DOHH2 (cell line): ENCODE measurements around the gene CHEK2.

Source experiments
- H3F3A ChIP-seq: fragments of 200-600 bp; sonication (generic), shearing (Covaris generic); 2 replicates; pipeline ENCODE4 v1.6.0; 2016; ENCODE audit warnings: antibody characterized with exemption, mild to moderate bottlenecking; ENCODE audit not compliant: control insufficient read depth, insufficient read depth
- H3K27ac ChIP-seq: fragments of 200-600 bp; sonication (generic); 2 replicates; pipeline ENCODE4 v1.5.1; 2014; ENCODE audit warnings: low read depth, mild to moderate bottlenecking, low read length, moderate library complexity
- H3K27me3 ChIP-seq: fragments of 200-600 bp; sonication (generic); 2 replicates; pipeline ENCODE4 v1.6.1; 2014; ENCODE audit warnings: mild to moderate bottlenecking, low read length, mixed read lengths; ENCODE audit not compliant: control insufficient read depth
- H3K36me3 ChIP-seq: fragments of 200-600 bp; sonication (generic); 2 replicates; pipeline ENCODE4 v1.6.1; 2014; ENCODE audit warnings: mild to moderate bottlenecking, low read length, moderate library complexity, mixed read lengths; ENCODE audit not compliant: control insufficient read depth
- H3K4me1 ChIP-seq: fragments of 200-600 bp; sonication (generic); 2 replicates; pipeline ENCODE4 v1.6.1; 2014; ENCODE audit warnings: mild to moderate bottlenecking, low read length, mixed read lengths; ENCODE audit not compliant: control insufficient read depth
- H3K4me2 ChIP-seq: fragments of 200-600 bp; sonication (generic); 2 replicates; pipeline ENCODE4 v1.6.0; 2014; ENCODE audit warnings: mild to moderate bottlenecking, low read length, moderate library complexity
- H3K4me3 ChIP-seq: fragments of 200-600 bp; sonication (generic); 2 replicates; pipeline ENCODE4 v1.5.1; 2014; ENCODE audit warnings: mild to moderate bottlenecking, low read length, mixed read lengths
- H3K79me2 ChIP-seq: fragments of 200-600 bp; sonication (generic); 2 replicates; pipeline ENCODE4 v1.6.1; 2014; ENCODE audit warnings: mild to moderate bottlenecking, low read length, mixed read lengths; ENCODE audit not compliant: control insufficient read depth
- H3K9me2 ChIP-seq: fragments of 200-600 bp; sonication (generic); replicated peaks from 2 replicates; pipeline ENCODE4 v1.6.1; 2014; ENCODE audit warnings: mild to moderate bottlenecking, low read length, mixed read lengths; ENCODE audit not compliant: control insufficient read depth
- H3K9me3 ChIP-seq: fragments of 200-600 bp; sonication (generic); 2 replicates; pipeline ENCODE4 v1.6.1; 2014; ENCODE audit warnings: antibody characterized with exemption, low read length, mixed read lengths; ENCODE audit not compliant: control insufficient read depth, insufficient read depth
- H4K20me1 ChIP-seq: fragments of 200-600 bp; sonication (generic); 2 replicates; pipeline ENCODE4 v1.6.0; 2014; ENCODE audit warnings: low read depth, mild to moderate bottlenecking, antibody characterized with exemption, low read length, moderate library complexity; ENCODE audit not compliant: control insufficient read depth, insufficient read depth
- EZH2phosphoT487 ChIP-seq: fragments of 200-600 bp; sonication (generic); IDR thresholded peaks from 2 replicates; pipeline ENCODE4 v1.6.1; 2017; ENCODE audit warnings: borderline replicate concordance, mild to moderate bottlenecking, antibody characterized with exemption, low read length, moderate library complexity, mixed read lengths
- TF ChIP-seq, protein P1 (sequence below): fragments of 200-600 bp; sonication (generic); IDR thresholded peaks from one replicate; pipeline ENCODE4 v1.5.1; 2014; ENCODE audit warnings: antibody characterized with exemption, mild to moderate bottlenecking, low read depth, low read length; ENCODE audit not compliant: poor library complexity, severe bottlenecking

CHEK2 gene

DNA sequence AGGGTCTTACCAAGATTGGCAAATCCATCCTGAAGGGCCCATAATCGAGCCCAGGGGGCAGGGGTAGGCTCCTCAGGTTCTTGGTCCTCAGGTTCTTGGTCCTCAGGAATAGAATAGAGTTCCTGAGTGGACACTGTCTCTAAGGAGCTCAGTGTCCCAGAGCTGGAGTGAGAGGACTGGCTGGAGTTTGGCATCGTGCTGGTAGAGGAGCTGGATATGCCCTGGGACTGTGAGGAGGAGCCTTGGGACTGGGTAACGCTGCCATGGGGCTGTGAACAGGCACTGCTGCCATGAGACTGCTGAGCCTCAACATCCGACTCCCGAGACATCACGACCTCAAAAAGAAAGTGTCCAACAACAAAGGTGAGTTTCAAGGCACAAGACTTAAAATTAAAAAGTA lies 7.2 kb downstream of the CHEK2 start:
- no peaks in the 10 kb centered on the region for H3K27me3 ChIP-seq
- H3K27ac ChIP-seq, result no peak overlapping the region
- no peaks in the 10 kb centered on the region for H3K4me1 ChIP-seq
- H3K36me3 ChIP-seq, result peaks cover 42% of the 10 kb centered on the region
- no peak overlapping the region for H3K4me2 ChIP-seq
- H3K79me2 ChIP-seq, result peaks cover 55% of the 10 kb centered on the region
- no peak overlapping the region for H3K4me3 ChIP-seq
- no peaks in the 10 kb centered on the region for H3K9me2 ChIP-seq
- no peaks in the 10 kb centered on the region for H3K9me3 ChIP-seq
- 0 out of 2 replicates have a peak, but pooled peaks cover 2% of the 10 kb centered on the region for H3F3A ChIP-seq
- TF ChIP-seq, protein P1, sequence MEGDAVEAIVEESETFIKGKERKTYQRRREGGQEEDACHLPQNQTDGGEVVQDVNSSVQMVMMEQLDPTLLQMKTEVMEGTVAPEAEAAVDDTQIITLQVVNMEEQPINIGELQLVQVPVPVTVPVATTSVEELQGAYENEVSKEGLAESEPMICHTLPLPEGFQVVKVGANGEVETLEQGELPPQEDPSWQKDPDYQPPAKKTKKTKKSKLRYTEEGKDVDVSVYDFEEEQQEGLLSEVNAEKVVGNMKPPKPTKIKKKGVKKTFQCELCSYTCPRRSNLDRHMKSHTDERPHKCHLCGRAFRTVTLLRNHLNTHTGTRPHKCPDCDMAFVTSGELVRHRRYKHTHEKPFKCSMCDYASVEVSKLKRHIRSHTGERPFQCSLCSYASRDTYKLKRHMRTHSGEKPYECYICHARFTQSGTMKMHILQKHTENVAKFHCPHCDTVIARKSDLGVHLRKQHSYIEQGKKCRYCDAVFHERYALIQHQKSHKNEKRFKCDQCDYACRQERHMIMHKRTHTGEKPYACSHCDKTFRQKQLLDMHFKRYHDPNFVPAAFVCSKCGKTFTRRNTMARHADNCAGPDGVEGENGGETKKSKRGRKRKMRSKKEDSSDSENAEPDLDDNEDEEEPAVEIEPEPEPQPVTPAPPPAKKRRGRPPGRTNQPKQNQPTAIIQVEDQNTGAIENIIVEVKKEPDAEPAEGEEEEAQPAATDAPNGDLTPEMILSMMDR, result no peak
- TF ChIP-seq EZH2phosphoT487, result no peak
- peaks cover 4% of the 10 kb centered on the region; the same call in 1 of the 2 replicates for H4K20me1 ChIP-seq

DNA sequence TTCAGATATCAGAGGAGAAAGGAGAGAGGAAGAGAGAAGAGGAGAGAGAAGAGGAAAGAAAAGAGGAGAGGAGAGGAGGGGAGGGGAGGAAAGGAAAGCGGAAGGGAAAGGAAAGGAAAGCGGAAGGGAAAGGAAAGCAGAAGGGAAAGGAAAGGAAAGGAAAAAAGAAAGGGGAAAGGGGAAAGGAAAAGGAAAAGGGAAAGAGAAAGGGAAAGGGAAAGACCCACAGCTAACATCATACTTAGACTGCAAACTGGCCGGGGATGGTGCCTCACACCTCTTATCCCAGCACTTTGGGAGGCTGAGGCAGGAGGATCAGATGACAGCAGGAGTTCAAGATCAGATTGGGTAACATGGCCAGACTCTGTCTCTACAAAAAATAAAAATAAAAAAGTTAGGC lies 11.4 kb downstream of the CHEK2 start:
- no peak overlapping the region for H3K4me3 ChIP-seq
- peaks cover 50% of the 10 kb centered on the region for H3K36me3 ChIP-seq
- H3F3A ChIP-seq, result 0 out of 2 replicates have a peak, but pooled peaks cover 2% of the 10 kb centered on the region
- no peak overlapping the region for H3K27ac ChIP-seq
- H4K20me1 ChIP-seq, result peaks cover 4% of the 10 kb centered on the region; the same call in 1 of the 2 replicates
- no peaks in the 10 kb centered on the region for H3K9me2 ChIP-seq
- no peaks in the 10 kb centered on the region for H3K4me1 ChIP-seq
- H3K9me3 ChIP-seq, result no peaks in the 10 kb centered on the region
- no peaks in the 10 kb centered on the region for H3K27me3 ChIP-seq
- H3K4me2 ChIP-seq, result no peak overlapping the region
- TF ChIP-seq, protein P1, result no peak
- TF ChIP-seq EZH2phosphoT487, result no peak
- peaks cover 21% of the 10 kb centered on the region for H3K79me2 ChIP-seq

DNA sequence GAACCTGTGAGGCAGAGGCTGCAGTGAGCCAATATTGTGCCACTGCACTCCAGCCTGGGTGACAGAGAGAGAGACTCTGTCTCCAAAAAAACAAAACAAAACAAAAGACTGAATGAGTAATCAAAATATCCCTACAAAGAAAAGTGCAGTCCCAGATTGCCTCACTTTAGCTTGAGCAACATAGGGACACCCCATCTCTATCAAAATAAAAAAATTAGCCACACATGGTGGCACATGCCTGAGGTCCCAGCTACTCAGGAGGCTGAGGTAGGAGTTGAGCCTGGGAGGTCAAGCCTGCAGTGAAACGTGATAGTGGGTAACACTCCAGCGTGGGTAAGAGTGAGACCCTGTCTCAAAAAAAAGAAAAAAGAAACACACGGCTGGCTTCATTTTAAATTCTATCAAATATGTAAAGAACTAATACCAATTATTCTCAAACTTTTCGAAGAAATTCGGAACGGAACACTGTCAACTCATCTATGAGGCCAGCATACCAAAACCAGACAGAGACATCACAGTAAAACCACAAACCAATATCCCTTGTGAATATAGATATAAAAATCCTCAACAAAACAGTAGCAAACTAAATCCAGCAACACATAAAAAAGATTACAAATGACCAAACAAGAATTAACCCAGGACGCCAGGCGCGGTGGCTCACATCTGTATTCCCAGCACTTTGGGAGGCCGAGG lies 12.9 kb downstream of the CHEK2 start:
- H3K4me3 ChIP-seq, result no peak overlapping the region
- H3F3A ChIP-seq, result 0 out of 2 replicates have a peak, but pooled peaks cover 2% of the 10 kb centered on the region
- peaks cover 7% of the 10 kb centered on the region for H3K79me2 ChIP-seq
- no peak overlapping the region for H3K4me2 ChIP-seq
- no peaks in the 10 kb centered on the region for H3K27me3 ChIP-seq
- peaks cover 48% of the 10 kb centered on the region for H3K36me3 ChIP-seq
- H3K9me2 ChIP-seq, result no peaks in the 10 kb centered on the region
- H3K27ac ChIP-seq, result no peak overlapping the region
- TF ChIP-seq EZH2phosphoT487, result no peak
- TF ChIP-seq, protein P1, result no peak
- H3K4me1 ChIP-seq, result no peaks in the 10 kb centered on the region
- no peaks in the 10 kb centered on the region for H3K9me3 ChIP-seq
- H4K20me1 ChIP-seq, result peaks cover under 1% of the 10 kb centered on the region; the same call in 1 of the 2 replicates
